ENCODE results near the gene SYNE1.
"Not testable (repeated sequence)": the region's sequence is repeated elsewhere in the genome, so short reads cannot be mapped to it uniquely, and the experiment has no call there.

Gene SYNE1

DNA sequence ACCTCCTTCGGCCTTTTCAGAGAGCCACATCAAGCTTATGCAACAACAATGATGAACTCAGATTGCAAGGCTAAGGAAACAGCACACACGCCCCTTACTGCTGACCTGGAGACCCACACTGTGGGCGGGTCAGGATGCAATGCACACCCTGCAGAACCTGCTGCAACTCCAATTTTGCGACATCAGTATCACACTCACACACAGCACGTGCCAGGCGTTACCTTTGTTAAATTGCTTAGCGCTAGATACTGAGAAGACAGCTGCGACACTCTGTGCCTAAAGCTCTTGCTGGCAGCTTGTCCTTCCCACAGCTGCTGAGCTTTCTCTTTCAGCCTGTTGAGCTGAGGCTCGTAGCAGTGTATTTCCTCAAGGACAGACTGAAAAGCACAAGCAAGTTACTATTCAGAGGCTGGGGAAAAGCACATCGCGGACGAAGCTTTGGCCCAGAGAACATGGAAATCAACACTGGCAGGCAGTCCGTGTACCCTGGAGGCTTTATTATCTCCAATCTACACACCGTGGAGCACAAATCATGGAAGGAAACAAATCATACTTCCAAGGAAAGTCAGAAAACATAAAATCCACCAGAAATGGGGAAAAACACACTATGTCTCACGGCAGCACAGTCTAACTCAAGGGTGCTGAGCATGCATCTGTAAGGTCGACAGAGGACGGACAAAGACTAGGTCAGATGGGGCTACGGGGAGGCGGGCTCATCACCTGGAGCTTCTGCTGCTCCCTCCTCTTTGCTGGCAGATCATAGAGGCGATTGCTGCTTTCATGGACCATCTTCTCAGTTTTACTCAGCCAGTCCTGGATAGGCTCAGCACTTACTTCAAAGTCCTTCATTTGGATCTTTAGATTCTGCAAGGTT, 268.2 kb downstream of the SYNE1 start:
- no peak for DNase-seq (ENCODE audit: low spot score)

DNA sequence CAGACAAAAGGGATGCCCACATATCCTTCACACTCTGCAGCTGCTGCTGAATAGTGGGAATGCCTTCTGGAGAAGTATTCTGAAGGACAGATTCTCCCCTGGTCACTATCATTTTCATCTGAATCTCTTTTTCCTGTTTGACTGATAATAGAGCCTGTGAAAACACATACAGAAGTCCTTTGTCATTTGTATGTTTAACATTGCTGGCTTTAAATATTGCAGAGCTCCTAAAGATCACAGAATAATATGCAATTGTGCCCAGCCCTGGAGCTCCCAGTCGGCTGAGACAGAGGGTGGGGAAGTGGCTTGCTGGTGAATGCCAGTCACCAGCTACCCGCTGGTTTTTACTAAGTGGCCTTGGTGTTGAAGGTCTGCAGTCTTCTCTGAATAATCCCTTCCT, 272.3 kb downstream of the SYNE1 start:
- DNase-seq (ENCODE audit: low spot score): no peak

DNA sequence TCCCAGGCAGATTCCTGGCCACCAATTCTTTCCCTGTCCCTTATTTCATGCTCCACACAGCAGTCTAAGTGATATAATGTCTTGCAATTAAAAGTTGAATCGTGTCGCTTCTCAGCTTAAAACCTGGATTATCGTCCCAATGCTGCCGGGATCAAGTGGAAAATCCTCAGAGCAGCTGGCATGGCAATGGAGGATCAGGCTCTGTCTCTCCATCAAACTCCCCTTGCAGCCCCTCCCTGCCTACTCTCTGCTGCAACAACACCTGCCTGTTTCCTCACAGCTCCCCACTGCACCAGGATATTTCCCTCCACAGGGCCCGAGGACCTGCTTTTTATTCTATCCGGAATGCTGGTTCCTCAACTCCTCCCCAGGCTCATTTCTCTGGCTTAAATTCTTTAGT, 277.1 kb downstream of the SYNE1 start:
- no peak for DNase-seq (ENCODE audit: low spot score)

DNA sequence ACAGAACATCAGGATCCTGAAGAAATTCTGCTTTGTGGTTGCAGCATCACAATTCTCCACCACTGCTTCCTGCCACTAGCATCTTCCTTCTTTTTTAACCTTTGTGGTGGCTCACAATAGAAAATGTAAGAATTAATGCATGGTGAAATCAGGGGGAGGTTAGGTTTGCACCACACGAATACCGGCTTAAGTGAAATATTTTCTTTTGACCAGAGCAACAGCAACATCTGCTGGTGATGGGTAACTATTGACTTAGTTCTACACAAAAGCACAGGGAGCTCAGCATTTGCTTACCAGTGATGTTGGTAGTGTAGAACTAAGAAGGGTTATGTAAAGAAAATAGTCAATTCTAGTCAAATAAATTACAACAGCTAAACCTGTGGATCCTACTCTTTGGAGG, 280.5 kb downstream of the SYNE1 start:
- DNase-seq (ENCODE audit: low spot score): peak; percentile 16

GRCh38 chr6:152356016-152356415, 281.1 kb downstream of the SYNE1 start:
- no peak for DNase-seq (ENCODE audit: low spot score)

DNA sequence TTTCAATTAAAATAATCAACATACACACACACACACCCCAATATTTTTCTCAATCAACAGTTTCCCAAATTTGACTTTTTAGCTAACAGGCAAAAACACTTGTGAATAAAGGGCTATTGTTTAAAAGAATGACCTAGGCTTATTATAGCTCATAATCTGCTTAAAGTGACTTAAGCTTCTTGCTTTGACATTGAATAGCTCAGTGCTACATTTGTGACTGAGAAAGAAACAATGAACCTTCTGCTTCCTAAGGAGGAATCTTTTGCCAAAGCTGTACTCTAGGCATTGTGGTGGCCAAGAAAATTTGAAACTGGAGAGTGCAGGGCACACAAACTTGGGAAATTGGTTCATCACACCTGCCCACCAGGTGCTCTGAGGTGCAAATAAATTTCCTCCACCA, 282.0 kb downstream of the SYNE1 start:
- DNase-seq (ENCODE audit: low spot score): no peak

- no peak for DNase-seq (ENCODE audit: low spot score)
Observed at GRCh38 chr6:152353440-152353839, 283.7 kb downstream of the SYNE1 start.

- no peak for DNase-seq (ENCODE audit: low spot score)
Observed at GRCh38 chr6:152351742-152352141, 285.4 kb downstream of the SYNE1 start.

DNA sequence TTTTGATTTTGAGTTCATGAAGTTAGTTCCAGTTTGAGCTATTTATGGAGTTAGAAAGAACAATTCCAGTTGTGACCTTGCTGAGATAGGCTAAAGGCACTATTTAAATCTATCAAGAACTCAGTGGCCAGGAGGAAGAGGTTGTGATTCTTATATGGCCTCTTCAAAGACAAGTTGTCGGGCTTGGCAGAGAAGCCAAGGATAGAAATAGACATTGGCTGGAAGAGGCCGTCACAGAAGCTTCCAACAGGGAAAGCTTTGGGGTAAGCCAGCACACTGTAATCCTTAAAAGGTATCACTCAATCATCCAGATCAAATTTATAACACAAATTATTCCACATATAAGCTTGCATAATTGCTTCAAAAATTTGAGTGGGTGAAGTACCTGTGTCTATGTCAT, 286.1 kb downstream of the SYNE1 start:
- DNase-seq (ENCODE audit: low spot score): no peak

- DNase-seq (ENCODE audit: low spot score): no peak
Observed at GRCh38 chr6:152348116-152348515, 289.0 kb downstream of the SYNE1 start.

GRCh38 chr6:152343735-152344360, 293.3 kb downstream of the SYNE1 start:
- DNase-seq (ENCODE audit: low spot score): no peak

DNA sequence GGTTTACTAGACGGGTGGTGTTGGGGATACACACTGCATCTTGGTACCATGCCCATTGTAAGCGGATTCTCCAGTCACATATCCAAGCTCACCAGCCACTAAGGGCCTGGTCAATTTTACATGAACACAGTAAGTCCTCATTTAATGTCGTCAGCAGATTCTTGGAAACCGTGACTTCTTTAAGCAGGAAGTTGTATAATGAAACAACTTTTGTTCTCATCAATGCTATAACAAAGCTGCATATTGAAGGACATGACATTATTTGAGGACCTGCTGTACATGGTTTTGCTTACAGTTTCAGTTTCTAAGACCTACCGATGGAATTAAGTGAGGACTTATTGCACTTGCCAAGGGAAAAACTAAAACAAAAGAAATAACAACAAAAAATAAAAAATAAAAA, 295.6 kb downstream of the SYNE1 start:
- no peak for DNase-seq (ENCODE audit: low spot score)

- DNase-seq (ENCODE audit: low spot score): peak; percentile 60
Observed at GRCh38 chr6:152338335-152339125, 298.6 kb downstream of the SYNE1 start.

DNA sequence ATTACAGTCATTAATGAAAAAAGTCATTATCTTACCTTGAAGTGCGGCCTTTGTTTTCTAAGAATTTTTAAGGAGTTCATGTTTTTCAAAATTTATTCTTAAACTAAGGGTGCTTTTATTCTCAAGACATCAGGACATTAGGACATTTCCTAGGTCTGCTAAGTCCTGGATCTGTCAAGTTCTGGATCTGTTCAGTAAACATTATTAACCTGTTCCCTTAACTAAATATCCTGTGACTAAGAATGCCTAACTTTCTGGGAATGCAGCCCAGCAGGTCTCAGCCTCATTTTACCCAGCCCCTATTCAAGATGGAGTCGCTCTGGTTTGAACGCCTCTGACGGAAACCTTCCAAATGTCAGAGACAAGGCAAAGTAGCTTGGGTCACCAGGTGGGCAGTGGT, 302.6 kb downstream of the SYNE1 start:
- no peak for DNase-seq (ENCODE audit: low spot score)

GRCh38 chr6:152330961-152331360, 306.2 kb downstream of the SYNE1 start:
- DNase-seq (ENCODE audit: low spot score): no peak

- DNase-seq (ENCODE audit: low spot score): no peak
Observed at GRCh38 chr6:152329638-152330448, 307.3 kb downstream of the SYNE1 start.

GRCh38 chr6:152328200-152328599, 309.0 kb downstream of the SYNE1 start:
- DNase-seq (ENCODE audit: low spot score): not testable (repeated sequence)

DNA sequence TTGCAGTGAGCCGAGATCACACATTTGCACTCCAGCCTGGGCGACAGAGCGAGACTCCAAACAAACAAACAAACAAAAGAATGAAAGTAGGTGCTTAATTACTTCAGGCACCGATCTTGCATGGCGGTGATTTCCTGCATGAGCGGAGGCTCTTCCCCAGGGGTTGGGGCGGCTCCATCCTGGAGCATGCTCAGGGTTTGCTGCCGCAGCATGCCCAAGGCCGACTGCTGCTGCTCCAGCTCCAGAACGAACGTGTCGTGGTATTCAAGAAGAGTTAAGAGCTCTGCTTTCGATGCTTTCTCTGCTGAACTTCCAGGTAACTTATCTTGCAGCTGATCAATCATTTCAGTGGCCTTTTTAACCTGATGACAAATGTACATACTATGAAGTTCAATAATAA, 313.8 kb downstream of the SYNE1 start:
- DNase-seq (ENCODE audit: low spot score): no peak

DNA sequence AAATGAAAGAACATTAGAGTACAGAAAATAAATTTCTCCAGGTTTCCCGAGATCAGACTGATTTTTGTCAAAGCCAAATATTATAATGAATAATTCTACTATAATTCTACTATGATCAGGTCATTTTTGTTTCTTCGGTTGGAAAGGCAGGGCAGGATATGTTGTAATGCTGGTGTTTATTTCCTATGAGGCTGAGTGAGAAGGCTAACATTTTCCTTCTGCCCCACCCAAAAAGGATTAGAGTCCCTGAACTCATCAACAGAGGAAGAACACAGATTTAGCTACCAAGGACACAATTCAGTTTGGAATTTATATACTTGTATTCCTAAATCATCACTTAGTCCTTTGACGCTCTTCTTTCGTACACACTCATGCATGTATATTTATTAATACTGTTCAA, 318.9 kb downstream of the SYNE1 start:
- no peak for DNase-seq (ENCODE audit: low spot score)

- DNase-seq (ENCODE audit: low spot score): no peak
Observed at GRCh38 chr6:152316024-152316423, 321.1 kb downstream of the SYNE1 start.

DNA sequence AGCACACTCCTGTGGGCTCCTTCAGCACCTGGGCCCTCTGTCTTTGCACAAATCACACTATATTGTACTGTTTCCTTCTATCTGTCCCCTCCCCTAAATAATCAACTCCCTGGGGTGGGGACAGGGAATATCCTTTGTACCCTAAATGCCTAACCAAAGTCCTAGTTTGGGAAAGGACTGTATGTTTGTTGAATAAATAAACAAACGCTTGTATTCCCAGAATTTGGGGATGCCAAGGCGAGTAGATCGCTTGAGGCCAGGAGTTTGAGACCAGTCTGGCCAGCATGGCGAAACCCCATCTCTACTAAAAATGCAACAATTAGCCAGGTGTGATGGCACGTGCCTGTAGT, 322.7 kb downstream of the SYNE1 start:
- DNase-seq (ENCODE audit: low spot score): no peak

All from CD4-positive, alpha-beta T cell treated with Interleukin-6 at 100 ng/mL for 8 hours (primary cell).